Duodenal mucosa (tissue), 2 donors: ENCODE measurements around the gene GPR22.

Experiments used
- H3K27ac ChIP-seq: one replicate; pipeline ENCODE4 v1.7.0; 2013; ENCODE audit warnings: low read depth, low read length
- H3K27me3 ChIP-seq, 2 donors: one replicate each; pipeline ENCODE4 v1.7.0; 2013; ENCODE audit warnings: low read length in 2 of 2, control low read depth in 1 of 2; ENCODE audit not compliant: insufficient read depth in 2 of 2, control insufficient read depth in 1 of 2
- H3K36me3 ChIP-seq, 2 donors: one replicate each; pipeline ENCODE4 v1.7.0; 2013; ENCODE audit warnings: low read length in 2 of 2, control low read depth in 1 of 2; ENCODE audit not compliant: insufficient read depth in 2 of 2, control insufficient read depth in 1 of 2
- H3K4me1 ChIP-seq, 2 donors: one replicate each; pipeline ENCODE4 v1.7.0; 2013; ENCODE audit warnings: low read length in 2 of 2, control low read depth in 1 of 2; ENCODE audit not compliant: insufficient read depth in 2 of 2, control insufficient read depth in 1 of 2
- H3K4me3 ChIP-seq, 2 donors: one replicate each; pipeline ENCODE4 v1.7.0; 2013; ENCODE audit warnings: low read length in 2 of 2, low read depth in 1 of 2
- H3K9ac ChIP-seq, 2 donors: one replicate each; pipeline ENCODE4 v1.7.0; 2013; ENCODE audit warnings: low read length in 2 of 2, low read depth in 1 of 2
- H3K9me3 ChIP-seq, 2 donors: one replicate each; pipeline ENCODE4 v1.7.0; 2013; ENCODE audit warnings: low read length in 2 of 2, control low read depth in 1 of 2; ENCODE audit not compliant: control insufficient read depth in 1 of 2

GPR22 gene

GRCh38 chr7:107501593-107501992 is 31.7 kb downstream of the GPR22 start:
- Histone ChIP-seq H3K36me3 (peaks cover 0 to 4% of the 10 kb centered on the region in 2 donors), H3K4me1 (peaks cover 6 to 10% of the 10 kb centered on the region in 2 donors), H3K4me3 (no peak overlapping the region), H3K9ac (no peak overlapping the region), H3K27me3 (no peaks in the 10 kb centered on the region), H3K9me3 (no peaks in the 10 kb centered on the region), H3K27ac (no peak overlapping the region)

GRCh38 chr7:107502154-107502553 is 32.3 kb downstream of the GPR22 start:
- peaks cover 0 to 4% of the 10 kb centered on the region in 2 donors for H3K36me3 ChIP-seq
- no peak overlapping the region for H3K27ac ChIP-seq
- H3K4me1 ChIP-seq = peaks cover 10 to 15% of the 10 kb centered on the region in 2 donors
- H3K4me3 ChIP-seq = no peak overlapping the region
- no peaks in the 10 kb centered on the region for H3K27me3 ChIP-seq
- H3K9me3 ChIP-seq = no peaks in the 10 kb centered on the region
- no peak overlapping the region for H3K9ac ChIP-seq

GRCh38 chr7:107502797-107503196 is 32.9 kb downstream of the GPR22 start:
- H3K9me3 ChIP-seq = no peaks in the 10 kb centered on the region
- peaks cover 10 to 15% of the 10 kb centered on the region in 2 donors for H3K4me1 ChIP-seq
- no peaks in the 10 kb centered on the region for H3K27me3 ChIP-seq
- H3K27ac ChIP-seq = no peak overlapping the region
- no peak overlapping the region for H3K9ac ChIP-seq
- H3K36me3 ChIP-seq = peaks cover 0 to 4% of the 10 kb centered on the region in 2 donors
- H3K4me3 ChIP-seq = no peak overlapping the region

GRCh38 chr7:107503687-107504086 is 33.8 kb downstream of the GPR22 start:
- Histone ChIP-seq H3K9ac (no peak overlapping the region), H3K4me1 (peaks cover 10 to 15% of the 10 kb centered on the region in 2 donors), H3K4me3 (no peak overlapping the region), H3K27me3 (no peaks in the 10 kb centered on the region), H3K36me3 (peaks cover 0 to 4% of the 10 kb centered on the region in 2 donors), H3K9me3 (no peaks in the 10 kb centered on the region), H3K27ac (no peak overlapping the region)

- no peaks in the 10 kb centered on the region for H3K9me3 ChIP-seq
- H3K27me3 ChIP-seq = no peaks in the 10 kb centered on the region
- no peak overlapping the region for H3K4me3 ChIP-seq
- no peak overlapping the region for H3K9ac ChIP-seq
- no peak overlapping the region for H3K27ac ChIP-seq
- H3K4me1 ChIP-seq = peaks cover 10 to 15% of the 10 kb centered on the region in 2 donors
- H3K36me3 ChIP-seq = peaks cover 0 to 4% of the 10 kb centered on the region in 2 donors
Observed at GRCh38 chr7:107505362-107505761, 35.5 kb downstream of the GPR22 start.

- no peak overlapping the region for H3K9ac ChIP-seq
- peaks cover 0 to 4% of the 10 kb centered on the region in 2 donors for H3K36me3 ChIP-seq
- no peaks in the 10 kb centered on the region for H3K9me3 ChIP-seq
- H3K27me3 ChIP-seq = no peaks in the 10 kb centered on the region
- peaks cover 10 to 15% of the 10 kb centered on the region in 2 donors for H3K4me1 ChIP-seq
- no peak overlapping the region for H3K4me3 ChIP-seq
- peak overlapping the region; percentile 5 for H3K27ac ChIP-seq
Observed at GRCh38 chr7:107505997-107506673, 36.3 kb downstream of the GPR22 start.

GRCh38 chr7:107506674-107507339 is 37.0 kb downstream of the GPR22 start:
- Histone ChIP-seq H3K4me3 (no peak overlapping the region), H3K9ac (no peak overlapping the region)

More at GRCh38 chr7:107506674-107507339, 37.0 kb downstream of the GPR22 start:
- H3K27me3 ChIP-seq = no peaks in the 10 kb centered on the region
- no peaks in the 10 kb centered on the region for H3K9me3 ChIP-seq
- H3K36me3 ChIP-seq = peaks cover 0 to 4% of the 10 kb centered on the region in 2 donors
- H3K4me1 ChIP-seq = peaks cover 10 to 15% of the 10 kb centered on the region in 2 donors
- H3K27ac ChIP-seq = no peak overlapping the region
